Activated gamma-delta T cell treated with anti-CD3 and anti-CD28 coated beads, Interleukin-2, amount 50 U/mL, for 16 hours (primary cell): ENCODE data around the gene BFSP1.

Experiments
- DNase-seq: peaks from one replicate; pipeline ENCODE4 v3.0.0-alpha.2; 2020; ENCODE audit warnings: low read depth

Gene BFSP1

GRCh38 chr20:17530716-17531664 is at the start of gene BFSP1:
Gene BFSP1, minus strand, starts transcription at chr20:17531379. Its CDS starts 50 bp downstream, at chr20:17531329.
- DNase-seq, result no peak

GRCh38 chr20:17580895-17581294 is 49.7 kb upstream of the BFSP1 start:
- no peak for DNase-seq

- no peak for DNase-seq
Observed at GRCh38 chr20:17579369-17580039, 48.3 kb upstream of the BFSP1 start.

GRCh38 chr20:17576215-17576614 is 45.0 kb upstream of the BFSP1 start:
- DNase-seq, result no peak

GRCh38 chr20:17573463-17573862 is 42.3 kb upstream of the BFSP1 start:
- DNase-seq, result no peak

GRCh38 chr20:17572034-17572638 is 41.0 kb upstream of the BFSP1 start:
- DNase-seq, result no peak

GRCh38 chr20:17571153-17571527 is 40.0 kb upstream of the BFSP1 start:
- no peak for DNase-seq

- no peak for DNase-seq
Observed at GRCh38 chr20:17570347-17571152, 39.4 kb upstream of the BFSP1 start.

GRCh38 chr20:17569616-17570346 is 38.6 kb upstream of the BFSP1 start, which contains the start of gene DSTN:
Gene DSTN, plus strand, starts transcription at chr20:17570075. Its CDS starts 134 bp downstream, at chr20:17570209.
- peak; percentile 73 for DNase-seq

- DNase-seq, result no peak
Observed at GRCh38 chr20:17568972-17569521, 37.9 kb upstream of the BFSP1 start.

- DNase-seq, result no peak
Observed at GRCh38 chr20:17568045-17568788, 37.0 kb upstream of the BFSP1 start.

GRCh38 chr20:17566345-17566744 is 35.2 kb upstream of the BFSP1 start:
- no peak for DNase-seq

- DNase-seq, result no peak
Observed at GRCh38 chr20:17565169-17565845, 34.1 kb upstream of the BFSP1 start.

GRCh38 chr20:17562804-17563305 is 31.7 kb upstream of the BFSP1 start:
- DNase-seq, result no peak

- DNase-seq, result no peak
Observed at GRCh38 chr20:17560344-17561074, 29.3 kb upstream of the BFSP1 start.

GRCh38 chr20:17559338-17559737 is 28.2 kb upstream of the BFSP1 start:
- no peak for DNase-seq

GRCh38 chr20:17558941-17559304 is 27.7 kb upstream of the BFSP1 start:
- DNase-seq, result no peak

- DNase-seq, result no peak
Observed at GRCh38 chr20:17558154-17558940, 27.2 kb upstream of the BFSP1 start.
